NB4 (cell line): ENCODE results near the gene POMP.
A peak's percentile ranks its signal among the peaks of the same experiment; 100 is the strongest.

Source experiments
- DNase-seq: peaks from one replicate; pipeline ENCODE4 v3.0.0; 2010; ENCODE audit warnings: low read depth
- H3K4me3 ChIP-seq: one replicate; pipeline ENCODE4 v1.5.1; 2011; ENCODE audit warnings: mild to moderate bottlenecking, low read depth, low read length, moderate library complexity
- MAX ChIP-seq: IDR thresholded peaks from 2 replicates; pipeline ENCODE4 v1.6.1; 2011; ENCODE audit warnings: low read depth, low read length
- MYC ChIP-seq: IDR thresholded peaks from 2 replicates; pipeline ENCODE4 v1.6.1; 2011; ENCODE audit warnings: low read depth, low read length
- POLR2A ChIP-seq: IDR thresholded peaks from 2 replicates; pipeline ENCODE4 v1.6.1; 2011; ENCODE audit warnings: mild to moderate bottlenecking; ENCODE audit not compliant: insufficient read length; ENCODE audit errors: extremely low read depth
- TF ChIP-seq, protein P1 (sequence below): IDR thresholded peaks from one replicate; pipeline ENCODE4 v1.5.1; 2012; ENCODE audit warnings: low read depth, low read length

The POMP gene

DNA sequence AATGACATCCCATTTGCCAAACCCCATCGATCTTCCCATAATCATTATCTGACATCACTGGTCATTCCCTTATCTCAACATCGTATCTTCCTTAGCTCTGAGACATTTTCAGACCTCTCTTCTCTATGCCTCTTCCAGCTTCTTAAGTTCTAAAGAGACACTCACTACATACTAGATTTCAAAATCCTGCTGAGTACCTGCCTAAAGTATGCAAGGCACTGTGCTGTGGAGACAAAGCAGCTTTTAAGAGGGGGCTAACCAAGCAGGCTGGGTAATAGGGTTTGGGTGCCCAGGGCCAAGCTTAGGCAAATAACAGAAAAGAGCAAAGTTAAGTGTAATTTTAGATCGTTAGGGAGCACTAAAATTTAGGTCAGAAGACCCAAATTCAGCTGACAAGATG is 3.4 kb upstream of the POMP start:
- no peak for DNase-seq
- H3K4me3 ChIP-seq, result no peak overlapping the region
- TF ChIP-seq, protein P1, sequence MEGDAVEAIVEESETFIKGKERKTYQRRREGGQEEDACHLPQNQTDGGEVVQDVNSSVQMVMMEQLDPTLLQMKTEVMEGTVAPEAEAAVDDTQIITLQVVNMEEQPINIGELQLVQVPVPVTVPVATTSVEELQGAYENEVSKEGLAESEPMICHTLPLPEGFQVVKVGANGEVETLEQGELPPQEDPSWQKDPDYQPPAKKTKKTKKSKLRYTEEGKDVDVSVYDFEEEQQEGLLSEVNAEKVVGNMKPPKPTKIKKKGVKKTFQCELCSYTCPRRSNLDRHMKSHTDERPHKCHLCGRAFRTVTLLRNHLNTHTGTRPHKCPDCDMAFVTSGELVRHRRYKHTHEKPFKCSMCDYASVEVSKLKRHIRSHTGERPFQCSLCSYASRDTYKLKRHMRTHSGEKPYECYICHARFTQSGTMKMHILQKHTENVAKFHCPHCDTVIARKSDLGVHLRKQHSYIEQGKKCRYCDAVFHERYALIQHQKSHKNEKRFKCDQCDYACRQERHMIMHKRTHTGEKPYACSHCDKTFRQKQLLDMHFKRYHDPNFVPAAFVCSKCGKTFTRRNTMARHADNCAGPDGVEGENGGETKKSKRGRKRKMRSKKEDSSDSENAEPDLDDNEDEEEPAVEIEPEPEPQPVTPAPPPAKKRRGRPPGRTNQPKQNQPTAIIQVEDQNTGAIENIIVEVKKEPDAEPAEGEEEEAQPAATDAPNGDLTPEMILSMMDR, result no peak

DNA sequence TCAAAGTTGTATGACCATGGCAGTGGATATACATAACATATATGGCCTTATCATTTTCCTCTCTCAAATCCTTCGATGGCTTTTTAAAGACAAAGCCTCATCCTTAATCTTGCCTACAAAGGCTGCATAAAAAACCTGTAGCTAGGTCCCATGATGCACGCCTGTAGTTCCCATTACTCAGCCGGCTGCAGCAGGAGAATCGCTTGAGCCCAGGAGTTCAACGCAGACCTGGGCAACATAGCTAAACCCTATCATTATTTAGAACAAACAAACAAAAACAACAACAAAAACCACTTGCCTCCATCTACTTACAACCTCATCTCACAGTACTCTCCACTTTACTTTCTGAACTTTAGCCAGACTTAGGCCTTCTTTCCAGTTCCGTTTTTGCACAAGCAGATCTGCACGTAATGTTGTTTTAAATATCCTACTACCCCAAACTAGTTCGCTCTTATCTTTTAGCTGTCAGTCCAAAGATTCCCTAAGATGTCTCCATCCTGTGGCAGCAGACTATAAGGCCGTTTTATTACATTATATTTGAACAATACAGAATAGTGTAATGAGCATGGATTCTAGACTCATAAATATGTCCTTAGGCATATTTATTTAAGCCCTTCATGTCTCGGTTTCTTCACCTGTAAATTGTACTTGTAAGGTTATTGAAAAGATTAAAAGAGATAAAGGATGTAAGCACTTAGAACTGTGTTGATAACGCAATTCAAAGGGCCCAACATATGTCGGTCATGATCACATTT is 969 bp upstream of the POMP start:
- DNase-seq, result peak; percentile 62
- TF ChIP-seq MYC, result no peak
- no peak for TF ChIP-seq POLR2A
- TF ChIP-seq, protein P1, result no peak
- no peak for TF ChIP-seq MAX
- peak overlapping the region; percentile 90 for H3K4me3 ChIP-seq

DNA sequence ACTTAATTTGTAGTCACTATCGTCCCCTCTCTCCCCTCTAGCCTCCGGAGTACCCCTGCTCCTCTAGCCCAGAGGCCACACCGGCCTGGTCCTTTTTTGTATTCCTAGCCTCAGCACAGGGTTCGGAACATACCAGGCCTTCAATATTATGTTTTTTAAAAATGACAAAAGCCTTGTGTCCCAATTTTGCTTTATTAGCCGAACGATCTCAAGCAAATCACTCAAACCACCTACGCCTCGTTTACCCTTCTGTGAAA is 463 bp upstream of the POMP start:
- TF ChIP-seq MAX (no peak), MYC (no peak), POLR2A (no peak)
- TF ChIP-seq, protein P1, result no peak
- peak; percentile 52 for DNase-seq
- H3K4me3 ChIP-seq, result peak overlapping the region; percentile 90

- TF ChIP-seq POLR2A (no peak), MYC (no peak), MAX (no peak)
- TF ChIP-seq, protein P1, result no peak
- H3K4me3 ChIP-seq, result peak overlapping the region; percentile 90
- DNase-seq, result peak; percentile 60
These were observed 666 bp downstream of the POMP start for GRCh38 chr13:28659621-28659970.

GRCh38 chr13:28666897-28667488 is 8.1 kb downstream of the POMP start:
- no peak overlapping the region for H3K4me3 ChIP-seq
- TF ChIP-seq, protein P1, result no peak
- TF ChIP-seq POLR2A, result no peak
- DNase-seq, result no peak

DNA sequence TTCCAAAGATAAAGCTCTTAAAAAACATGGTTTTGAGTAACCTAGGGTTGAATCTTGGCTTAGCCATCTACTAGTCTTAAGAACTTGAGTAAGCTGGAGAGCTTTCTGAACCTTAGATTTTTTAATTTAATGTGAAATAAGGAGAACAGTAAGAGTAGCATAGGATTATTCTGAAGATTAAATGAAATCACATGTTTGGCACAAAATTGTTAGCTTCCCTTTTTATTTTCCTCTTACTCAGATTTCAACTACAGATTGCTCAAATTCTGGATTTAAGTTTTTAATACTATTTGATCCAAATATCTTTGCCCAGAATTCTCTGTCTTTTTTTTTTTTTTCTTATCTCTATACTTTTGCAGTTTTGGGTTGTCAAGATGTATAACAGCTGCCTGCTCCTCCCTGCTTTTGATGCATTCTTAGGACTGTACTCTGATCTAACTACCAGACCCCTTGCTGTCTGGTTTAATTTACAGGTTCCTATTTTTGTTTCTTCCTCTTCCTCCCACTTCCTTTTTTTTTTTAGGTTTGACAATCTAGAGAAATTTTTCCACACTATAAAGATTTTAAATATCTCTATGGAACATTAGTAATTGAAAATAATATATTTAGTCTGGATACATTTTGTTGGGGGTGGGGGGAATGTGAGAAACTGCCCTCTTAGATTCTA is 12.3 kb downstream of the POMP start:
- H3K4me3 ChIP-seq, result no peak overlapping the region
- peak; percentile 39 for DNase-seq
- TF ChIP-seq, protein P1, result no peak
- no peak for TF ChIP-seq MAX
- TF ChIP-seq POLR2A, result no peak
- no peak for TF ChIP-seq MYC
